ENCODE results near the gene RSPH6A.

RSPH6A gene

DNA sequence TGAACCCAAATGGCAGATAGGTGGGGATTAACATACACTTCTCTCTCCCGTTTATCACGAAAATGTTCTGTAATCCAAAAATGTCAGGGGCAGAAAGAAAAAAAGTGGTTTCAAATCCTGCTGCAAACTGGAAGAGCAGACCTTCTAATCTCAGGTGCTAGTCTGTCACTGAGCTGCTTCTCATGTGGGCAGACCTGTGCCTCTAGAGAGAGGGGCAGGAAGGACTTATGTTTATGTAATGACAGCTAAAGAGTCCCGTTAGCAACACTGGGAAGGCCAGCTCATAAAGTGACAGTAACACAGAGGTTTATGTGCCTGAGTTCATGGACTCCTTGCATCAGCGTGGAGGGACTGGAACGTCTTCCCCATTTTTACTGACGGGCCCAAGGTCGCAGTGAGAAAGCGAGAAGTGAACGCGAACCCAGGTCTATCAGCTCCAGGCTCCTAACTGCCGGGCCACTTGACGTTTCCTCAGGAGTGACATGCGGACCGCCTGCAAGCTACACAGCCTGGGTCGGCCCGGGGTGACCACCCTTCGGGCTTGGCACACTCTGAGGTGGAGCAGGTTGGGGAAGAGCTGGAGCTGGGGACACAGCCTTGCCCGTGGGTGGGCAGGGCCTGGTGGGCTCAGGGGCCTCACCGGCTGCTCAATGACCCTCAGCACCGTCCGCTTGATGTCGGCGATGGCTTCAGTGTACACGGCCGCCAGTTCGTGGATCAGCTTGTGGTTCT is 9.6 kb upstream of the RSPH6A start:
- no peak for DNase-seq

DNA sequence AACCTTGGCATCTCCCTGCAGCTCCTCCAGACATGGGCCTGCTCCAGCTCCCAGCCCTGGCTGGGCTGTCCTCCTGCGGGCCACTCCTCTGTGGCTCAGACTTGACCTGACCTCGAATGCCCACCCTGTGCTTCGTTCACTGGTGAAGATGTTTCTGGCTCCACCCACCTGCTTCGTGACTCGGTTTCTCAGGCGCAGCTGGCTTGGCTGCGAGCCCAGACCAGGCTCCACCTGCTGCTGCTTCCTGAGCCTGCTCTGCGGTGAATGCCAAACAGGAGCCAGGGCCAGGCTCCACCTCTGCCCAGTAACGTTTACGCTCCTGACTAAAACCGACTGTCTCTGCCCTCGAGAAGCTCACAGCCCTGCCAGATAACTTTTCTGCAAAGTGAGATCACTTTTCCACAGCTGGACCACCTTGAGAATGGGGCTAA is 8.9 kb upstream of the RSPH6A start:
- no peak for DNase-seq

DNA sequence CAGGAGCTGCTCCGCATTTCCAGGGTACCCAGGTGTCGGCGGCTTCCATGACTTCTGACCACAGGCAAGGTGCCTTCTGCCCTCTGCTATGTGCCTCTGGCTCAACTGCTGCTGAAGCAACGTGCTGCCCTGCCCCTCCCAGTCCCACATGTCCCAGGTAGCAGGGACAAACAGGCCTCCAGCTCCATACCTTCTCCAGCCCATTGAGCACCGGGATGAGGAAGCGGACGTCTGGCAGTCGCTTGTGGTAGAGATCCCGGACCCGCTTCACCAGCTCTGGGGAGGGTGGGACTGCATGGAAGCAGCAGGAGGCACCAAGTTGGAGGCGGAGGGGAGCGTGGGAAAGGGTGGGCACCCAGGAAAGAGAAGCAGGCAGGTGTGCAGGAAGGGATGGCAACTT is 8.1 kb upstream of the RSPH6A start:
- DNase-seq = no peak

DNA sequence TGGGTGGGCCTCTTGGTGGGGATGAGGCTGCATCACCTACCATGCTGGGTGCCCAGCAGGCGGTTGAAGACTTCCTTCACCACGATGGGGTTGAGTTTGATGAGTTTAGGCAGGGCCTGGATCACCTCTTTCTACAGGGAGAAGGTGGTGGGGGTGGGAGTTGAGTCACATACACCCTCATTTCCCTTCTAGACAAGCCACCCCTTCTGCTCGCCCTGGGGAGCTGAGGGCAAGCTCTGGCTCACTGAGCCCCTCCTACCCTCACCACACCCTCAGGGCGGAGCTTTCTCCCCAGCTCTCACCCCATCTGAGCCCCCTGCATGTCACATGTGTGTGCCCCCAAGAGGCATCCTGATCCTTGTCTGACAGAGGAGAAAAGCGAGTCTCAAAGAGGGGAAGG is 7.6 kb upstream of the RSPH6A start:
- no peak for DNase-seq

DNA sequence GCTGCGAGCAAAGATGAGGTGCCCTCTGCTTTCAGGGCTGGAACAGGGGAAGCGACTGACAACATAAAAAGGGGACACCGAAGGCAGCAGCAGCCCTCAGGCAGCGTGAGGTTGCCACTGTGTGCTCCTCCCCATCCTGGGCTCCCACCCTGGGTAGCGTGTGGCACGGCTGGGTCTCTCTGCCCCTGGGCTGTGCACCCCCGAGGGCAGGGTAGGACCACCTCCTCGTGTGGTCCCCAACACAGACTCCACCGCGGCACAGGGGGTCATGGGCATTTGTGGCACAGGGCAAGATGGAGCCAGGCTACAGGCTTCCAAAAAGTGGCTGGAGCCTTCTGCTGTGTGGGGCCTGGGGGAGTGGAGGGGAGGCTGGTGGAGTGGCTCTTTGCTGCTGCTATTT is 6.5 kb upstream of the RSPH6A start:
- no peak for DNase-seq

DNA sequence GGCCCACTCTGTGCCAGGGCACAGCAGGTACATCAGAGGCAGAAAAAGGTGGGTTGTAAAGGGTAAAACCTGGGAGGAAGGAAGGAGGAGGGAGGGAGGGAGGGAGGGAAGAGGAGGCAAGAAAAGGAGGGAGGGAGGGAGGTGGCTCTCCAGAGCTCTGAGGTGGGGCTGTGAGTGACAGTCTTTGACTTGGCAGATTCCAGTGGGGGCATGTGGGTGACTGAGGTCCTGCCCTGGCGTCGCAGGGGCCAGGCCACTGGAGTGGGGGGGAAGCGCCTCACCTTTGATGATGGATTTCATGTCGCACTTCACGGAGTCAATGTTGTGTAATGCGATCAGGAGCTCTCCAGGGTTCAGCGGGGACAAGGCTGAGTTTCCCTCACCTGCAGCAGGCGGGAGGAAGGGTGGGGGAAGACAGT is 6.0 kb upstream of the RSPH6A start:
- DNase-seq = no peak

DNA sequence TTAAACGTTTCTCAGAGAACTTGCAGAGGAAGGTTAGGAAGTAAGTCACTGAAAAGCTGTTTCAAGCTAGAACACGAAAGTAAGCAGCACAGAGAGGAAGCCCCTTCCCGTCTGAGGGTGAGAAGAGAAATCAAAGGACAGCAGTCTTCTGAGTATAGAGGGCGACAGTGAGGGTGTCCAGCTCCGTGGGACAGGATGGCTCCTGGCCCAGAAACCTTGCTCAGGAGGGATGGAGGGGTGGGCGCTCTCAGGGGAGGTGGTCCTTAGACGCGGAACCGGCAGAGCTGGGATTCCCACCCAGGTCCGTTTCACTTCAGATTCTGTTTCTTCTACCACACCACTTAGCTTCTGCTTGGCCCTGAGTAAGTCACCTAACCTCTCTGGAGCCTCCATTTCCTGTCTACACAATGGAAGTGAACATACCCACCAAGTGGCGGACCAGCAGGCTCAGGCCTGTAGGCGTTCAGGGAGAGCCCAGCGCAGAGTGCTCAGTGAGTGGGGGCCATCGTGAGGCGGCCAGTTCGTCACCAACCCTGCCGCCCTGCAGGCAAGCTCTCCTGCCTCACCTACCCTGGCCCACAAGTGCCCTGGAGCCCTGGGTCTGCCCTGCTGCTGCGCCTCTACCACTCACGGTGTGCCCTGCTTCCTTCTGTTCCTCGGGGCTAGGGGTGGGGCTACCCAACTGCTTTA is 5.5 kb upstream of the RSPH6A start:
- no peak for DNase-seq

DNA sequence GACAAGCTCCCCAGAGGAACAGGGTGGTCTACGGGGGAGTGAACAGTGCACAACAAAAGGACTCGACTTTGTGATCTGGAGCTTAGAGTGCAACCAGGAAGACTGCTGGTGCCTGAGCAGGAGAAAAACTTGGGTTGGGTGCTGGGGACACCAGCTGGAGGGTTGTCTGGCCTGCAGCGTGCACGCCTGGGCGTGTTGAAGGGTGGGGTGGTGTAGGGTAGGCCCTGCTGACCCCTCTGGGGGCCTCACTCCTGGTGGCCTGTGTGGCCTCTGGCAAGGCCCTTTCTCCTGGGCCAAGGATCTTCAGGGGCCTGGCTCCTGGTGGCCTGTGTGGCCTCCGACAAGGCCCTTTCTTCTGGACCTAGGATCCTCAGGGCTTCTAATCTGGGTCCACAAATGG is 4.7 kb upstream of the RSPH6A start:
- no peak for DNase-seq

DNA sequence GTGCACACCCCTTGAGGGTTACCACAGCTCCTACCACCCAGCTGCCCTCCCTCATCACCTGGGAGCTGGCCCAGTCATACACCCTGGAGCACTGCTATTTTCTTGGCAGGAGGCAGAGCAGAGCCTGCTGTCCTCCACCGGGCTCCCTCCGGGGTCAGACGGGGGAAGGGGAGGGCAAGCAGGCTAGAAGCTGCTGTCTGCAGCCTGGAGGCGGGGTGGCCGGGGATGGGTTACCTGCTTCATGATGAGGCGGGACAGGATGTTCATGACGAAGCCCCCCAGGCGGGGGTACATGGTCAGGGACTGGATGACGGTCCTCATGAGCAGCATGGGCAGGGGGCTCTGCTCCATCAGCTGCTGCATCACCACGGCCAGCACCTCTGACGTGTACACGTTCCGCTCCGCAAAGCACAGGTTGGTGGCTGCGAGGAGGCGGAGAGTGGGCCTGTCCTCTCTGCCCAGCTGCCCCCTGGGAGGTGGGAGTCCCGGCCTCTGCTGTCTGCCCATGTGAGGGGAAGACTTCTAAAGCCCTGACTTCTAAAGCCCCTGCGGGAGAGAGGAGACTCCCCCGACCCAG is 2.7 kb upstream of the RSPH6A start:
- no peak for DNase-seq

DNA sequence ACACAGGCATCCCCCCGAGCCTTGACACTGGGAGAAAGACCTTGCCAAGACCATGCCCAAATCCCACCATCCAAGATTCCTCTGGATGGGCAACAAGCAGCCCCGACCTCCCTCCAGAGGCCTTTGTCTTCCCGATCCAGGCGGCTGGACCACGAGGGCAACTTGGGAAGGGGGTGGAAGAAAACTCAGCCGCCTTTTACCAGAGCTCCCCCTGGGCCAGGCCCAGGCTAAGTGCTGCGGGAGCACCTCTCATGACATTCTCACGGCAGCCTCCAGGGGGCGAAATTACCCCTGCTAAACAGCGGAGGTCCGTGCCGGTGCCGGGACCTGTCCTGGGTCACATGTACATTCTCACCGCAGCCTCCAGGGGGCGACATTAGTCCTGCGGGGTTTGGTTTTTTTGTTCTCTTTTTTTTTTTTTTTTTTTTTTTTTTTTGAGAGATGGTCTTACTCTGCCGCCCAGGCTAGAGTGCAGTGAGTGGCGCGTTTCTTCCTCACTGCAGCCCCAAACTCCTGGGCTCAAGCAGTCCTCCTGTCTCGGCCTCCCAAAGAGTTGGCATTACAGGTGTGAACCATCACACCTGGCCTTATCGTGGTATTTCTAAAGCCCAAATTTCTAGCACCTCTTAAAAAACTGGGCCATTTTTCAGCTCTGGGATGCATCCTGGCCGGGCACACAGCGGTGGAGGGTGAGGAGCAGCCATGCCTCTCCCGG is 2.1 kb upstream of the RSPH6A start:
- peak; percentile 91 for DNase-seq

DNA sequence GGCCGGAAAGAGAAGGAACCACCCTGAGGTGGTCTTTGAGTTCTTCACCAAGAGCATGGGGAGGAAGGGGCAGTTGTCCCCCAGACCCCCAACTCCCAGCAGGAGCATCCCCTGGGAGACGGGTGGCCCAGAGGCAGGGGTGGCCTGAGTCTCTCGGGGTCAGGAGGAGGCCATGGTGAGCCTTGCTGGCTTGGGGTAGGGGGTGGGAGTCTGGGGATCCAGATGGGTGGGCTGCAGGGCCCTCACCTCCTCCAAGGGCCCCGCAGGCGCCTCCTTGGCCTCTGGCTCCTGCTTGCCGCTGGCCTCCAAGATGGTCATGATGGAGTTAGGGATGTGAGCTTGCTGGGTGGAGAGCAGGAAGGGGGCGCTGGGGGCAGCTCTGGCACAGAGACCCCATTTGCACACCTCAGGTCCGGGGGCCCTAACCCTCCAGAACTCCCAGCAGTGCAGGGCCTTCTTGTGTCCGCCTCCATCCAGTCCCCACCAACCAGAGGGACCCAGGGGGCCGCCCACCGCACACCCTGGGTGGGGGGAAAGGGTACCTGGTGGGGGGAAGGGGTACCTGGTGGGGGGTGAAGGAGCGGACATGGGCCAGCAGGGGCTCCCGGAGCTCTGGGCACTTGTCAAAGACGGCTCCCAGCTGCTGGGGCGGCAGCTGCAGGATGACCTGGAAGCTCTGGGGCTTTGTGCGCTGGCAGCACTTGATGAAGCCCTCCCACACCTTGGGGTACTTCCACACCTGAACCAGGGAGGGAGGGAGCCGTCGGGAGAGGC is 1.3 kb upstream of the RSPH6A start:
- no peak for DNase-seq

DNA sequence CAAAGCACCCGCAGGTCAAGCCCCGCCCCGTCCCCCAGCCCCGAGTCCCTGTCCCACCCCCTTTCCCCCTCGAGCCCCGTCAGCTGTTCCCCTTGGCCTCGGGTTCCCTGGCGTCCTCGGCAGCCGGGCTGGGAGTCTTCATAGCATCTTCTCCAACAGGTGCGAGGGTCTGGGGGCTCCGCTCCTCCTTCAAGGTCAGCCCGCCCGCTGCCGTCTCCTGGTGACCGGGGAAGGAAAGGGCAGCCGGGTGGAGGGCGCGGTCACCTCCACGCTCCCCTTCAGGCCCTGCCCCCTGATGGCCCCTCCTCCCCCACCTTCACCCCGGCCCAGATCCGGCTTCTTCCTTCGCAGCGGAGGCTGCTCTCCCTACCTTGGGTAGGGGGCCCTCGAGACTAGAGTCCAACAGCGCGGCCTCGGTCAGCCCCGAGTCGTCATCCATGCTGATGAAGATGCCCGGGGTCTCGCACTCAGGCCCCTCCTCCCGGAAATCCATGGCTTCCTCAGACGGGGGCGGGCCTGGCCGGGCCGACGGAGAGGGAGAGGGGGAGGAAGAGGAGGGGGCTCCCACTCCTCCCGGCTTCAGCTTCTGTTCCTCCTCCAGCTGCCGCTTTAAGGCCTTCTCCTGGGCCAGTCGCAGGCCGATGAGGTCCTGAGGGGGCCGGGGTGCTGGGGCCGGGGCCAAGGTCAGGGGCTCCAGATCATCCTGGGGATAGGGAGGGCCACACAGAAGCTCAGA is 541 bp upstream of the RSPH6A start:
- DNase-seq = no peak

DNA sequence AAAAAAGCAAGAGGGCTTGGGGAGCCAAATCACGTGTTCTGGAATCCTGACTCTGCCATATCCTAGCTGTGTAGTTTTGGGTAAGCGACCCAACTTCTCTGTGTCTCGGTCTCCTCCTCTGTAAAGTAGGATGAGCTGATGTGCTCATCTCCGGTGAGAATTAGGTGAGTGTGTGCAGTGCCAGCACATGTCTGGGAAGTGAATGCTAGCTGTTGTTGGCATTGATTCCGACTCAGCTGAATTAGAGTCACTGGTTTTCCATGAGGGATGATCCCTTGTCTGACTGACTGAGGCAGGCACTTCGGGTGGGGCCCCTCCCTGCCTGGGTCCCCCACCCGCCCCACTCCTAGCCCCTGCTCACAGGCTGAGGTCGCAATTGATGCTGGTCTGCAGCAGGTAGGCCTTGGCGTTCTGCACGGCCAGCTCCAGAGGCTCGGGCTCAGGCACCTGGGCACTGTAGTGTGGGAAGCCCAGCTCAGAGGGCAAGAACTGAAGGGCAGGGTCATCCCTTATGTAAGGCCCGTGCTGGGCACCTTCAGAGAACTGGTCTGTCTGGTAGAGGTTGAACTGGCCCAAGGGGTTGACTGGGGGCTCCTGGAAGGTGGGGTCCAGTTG is 835 bp downstream of the RSPH6A start:
- no peak for DNase-seq

DNA sequence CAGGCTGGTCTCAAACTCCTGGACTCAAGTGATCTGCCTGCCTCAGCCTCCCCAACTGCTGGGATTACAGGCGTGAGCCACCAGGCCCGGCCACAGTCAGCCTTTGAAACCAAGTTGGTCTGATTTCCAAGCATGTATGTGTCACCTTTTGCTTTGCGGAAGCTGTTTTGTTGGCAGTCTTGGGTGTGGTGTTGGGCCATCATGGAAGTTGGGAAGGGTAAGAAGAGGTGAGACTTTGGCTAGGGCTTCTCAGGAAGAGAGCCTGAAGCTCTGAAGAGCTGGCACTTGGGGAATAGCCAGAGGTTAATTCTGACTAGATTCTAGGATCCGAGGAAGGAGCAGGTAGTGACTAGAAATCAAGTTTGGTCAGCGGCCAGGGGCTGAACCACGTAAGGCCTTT is 2.8 kb downstream of the RSPH6A start:
- DNase-seq = no peak

DNA sequence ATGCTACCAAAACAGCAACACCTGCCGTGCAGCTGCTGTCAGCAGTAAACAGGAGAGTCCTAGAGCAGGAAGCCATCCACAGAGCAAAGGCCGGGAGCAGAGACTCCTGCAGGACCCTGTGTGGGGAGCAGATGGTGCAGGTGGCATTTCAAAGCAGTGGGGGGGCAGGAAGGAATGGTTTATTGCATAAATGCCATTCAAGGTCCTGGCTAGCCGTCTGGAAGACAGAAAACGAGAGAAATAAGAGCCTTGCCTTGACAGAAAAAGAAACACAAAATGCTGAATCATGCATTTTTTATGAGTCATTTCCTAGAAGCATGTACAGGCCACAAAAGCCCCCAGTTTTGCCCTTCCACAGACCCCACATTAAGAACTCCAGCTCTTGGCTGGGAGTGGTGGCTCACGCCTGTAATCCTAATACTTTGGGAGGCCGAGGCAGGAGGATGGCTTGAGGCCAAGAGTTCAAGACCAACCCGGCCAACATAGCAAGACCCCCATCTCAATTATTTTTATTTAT is 5.4 kb downstream of the RSPH6A start:
- DNase-seq = no peak

DNA sequence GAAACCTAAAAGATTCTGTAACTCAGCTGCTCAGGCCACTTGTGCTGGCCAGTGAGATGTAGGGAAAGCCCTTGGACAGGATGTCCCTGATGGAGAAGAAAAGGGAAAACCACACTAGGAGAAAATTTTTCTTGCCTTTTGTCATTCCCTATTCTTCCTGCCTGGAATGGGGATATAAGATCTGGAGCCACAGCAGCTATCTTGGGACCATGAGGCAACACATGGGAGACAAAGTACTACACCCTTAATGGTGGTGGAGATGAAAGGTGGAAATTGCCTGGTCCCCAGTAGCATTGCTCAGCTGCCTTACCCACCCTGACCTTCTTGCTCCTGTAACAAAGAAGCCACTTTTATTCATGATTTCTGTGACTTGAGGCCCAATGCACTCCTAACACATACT is 9.4 kb downstream of the RSPH6A start:
- DNase-seq = no peak

DNA sequence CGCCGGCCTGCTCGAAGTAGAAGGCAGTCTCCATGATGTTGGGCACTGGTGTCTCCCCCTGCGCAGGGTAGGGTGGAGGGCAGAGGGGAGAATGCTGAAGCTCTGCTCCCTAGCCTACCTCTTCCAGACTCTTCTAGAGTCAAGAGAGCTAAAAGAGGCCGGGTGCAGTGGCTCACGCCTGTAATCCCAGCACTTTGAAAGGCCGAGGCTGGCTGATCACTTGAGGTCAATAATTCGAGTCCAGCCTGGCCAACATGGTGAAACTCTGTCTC is 10.2 kb downstream of the RSPH6A start:
- no peak for DNase-seq

DNA sequence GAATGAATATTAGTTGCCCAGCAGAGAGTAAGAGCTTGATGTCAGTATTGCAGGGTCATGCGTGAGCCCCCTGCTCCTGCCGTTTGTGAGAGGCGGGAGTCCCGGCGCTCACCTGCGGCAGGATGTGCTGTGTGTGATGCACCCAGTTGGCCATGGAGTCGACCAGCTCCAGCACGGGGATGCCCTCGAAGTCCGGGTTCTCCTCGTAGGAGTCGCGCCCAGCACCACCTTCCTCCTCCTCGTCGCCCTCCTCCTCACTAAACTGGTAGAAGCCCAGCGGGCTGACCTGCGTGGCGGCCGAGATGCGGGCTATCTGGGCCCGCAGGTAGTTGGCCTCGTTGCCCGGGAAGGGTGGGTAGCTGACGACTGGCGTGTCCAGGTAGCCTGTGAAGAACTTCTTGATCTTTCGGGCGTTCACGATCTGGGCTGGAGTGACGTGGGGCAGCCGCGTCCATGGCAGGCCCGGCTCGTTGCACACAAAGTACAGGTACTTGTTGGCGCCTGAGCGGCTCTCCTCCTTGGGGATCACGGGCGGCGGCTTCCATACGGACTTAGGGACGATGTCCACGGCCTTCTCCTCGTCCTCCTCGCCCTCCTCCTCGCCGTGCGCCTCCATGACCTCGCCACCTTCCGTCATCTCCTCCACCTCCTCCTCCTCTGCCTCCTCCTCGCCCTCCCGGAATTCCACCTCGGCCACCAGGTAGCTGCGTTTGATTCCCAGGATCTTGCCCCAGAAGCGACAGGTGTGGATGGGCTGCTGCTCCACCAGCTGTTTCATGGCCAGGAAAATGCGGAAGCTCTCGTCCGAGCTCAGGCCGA is 10.8 kb downstream of the RSPH6A start:
- DNase-seq = no peak

DNA sequence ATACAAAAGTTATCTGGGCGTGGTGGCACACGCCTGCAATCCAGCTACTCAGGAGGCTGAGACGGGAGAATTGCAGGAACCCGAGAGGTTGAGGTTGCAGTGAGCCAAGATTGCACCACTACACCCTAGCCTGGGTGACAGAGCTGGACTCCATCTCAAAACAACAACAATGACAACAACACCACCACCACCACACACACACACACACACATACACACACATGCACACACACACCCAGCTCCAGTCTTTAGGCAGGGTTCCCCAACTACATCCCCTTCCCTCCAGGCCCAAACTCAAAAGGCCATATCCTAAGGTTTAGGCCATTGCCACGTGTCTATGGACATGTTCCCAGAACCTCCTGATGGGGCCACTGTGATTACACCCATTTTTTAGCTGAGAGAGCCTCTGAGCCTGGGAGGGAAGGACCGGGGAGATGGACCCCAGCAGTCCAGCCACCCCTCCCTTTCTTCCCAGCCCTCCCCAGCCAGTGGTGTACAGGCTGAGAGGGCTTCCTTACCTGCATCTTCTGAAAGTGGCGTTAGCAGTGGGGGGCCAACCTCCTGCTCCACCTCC is 13.4 kb downstream of the RSPH6A start:
- no peak for DNase-seq

DNA sequence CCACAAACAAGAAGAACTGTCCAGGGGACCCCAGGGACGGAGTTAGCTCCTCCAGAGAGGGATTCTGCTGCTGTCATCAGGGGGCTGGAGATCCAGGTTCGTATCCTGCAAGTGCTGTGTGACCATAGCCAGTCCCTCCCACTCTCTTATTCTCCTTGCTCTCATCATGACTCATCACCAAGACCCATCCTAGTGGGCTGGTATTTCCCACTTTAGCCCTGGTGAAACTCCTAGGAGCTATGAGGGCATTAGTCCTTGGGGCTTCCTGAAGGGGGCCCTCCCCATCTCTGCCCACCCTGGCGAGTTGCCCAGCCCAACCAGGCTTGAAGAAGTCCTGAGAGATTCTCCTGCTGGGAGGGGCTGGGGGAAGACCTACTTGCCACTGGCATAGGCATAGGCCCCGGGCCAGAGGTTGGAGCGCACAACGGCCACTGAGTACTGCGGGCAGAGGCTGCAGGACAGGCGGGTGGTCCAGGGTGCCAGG is 15.0 kb downstream of the RSPH6A start:
- DNase-seq = no peak

All from central memory CD4-positive, alpha-beta T cell (primary cell).